Naive thymus-derived CD4-positive, alpha-beta T cell (primary cell): ENCODE measurements around the gene EPB41L4A. TPM values are rescaled to one million over a fixed set of nuclear protein-coding genes. Genes with fewer than 3 reads are reported as not detected.
"Not testable (repeated sequence)": the region's sequence is repeated elsewhere in the genome, so short reads cannot be mapped to it uniquely, and the experiment has no call there.

Source experiments
- ATAC-seq: fragments of 150-1000 bp; cut with Tn5 transposase; 2 replicates; pipeline ENCODE4 v1.10.0; 2021; ENCODE audit warnings: mild to moderate bottlenecking, moderate library complexity
- CTCF ChIA-PET: fragments of 350-600 bp; sonication (Branson Sonifier 250); formaldehyde crosslinking; loops from one replicate; lab custom pipeline; 2021; ENCODE audit warnings: antibody characterized with exemption; lab: Charles Lee
- POLR2A ChIA-PET: fragments of 350-600 bp; sonication (Branson Sonifier 250); formaldehyde crosslinking; loops from one replicate; lab custom pipeline; 2021; ENCODE audit warnings: antibody characterized with exemption, inconsistent platforms; lab: Charles Lee
- DNase-seq, 9 donors: peaks; one replicate each; pipeline versions ENCODE4 v3.0.0 to v3.0.0-alpha.2; 2020 to 2022; ENCODE audit warnings: mixed read lengths in 1 of 9
- H3K27ac ChIP-seq: one replicate; pipeline ENCODE4 v1.7.0; 2013; ENCODE audit warnings: mild to moderate bottlenecking, low read depth, low read length, moderate library complexity
- H3K27me3 ChIP-seq, 2 donors: one replicate each; pipeline ENCODE4 v1.7.0; 2013; ENCODE audit warnings: low read length in 2 of 2, mild to moderate bottlenecking in 2 of 2, moderate library complexity in 2 of 2; ENCODE audit not compliant: control insufficient read depth in 2 of 2, insufficient read depth in 2 of 2
- H3K36me3 ChIP-seq, 3 experiments: 1 replicate in 2 of 3; 2 replicates in 1 of 3; pipeline ENCODE4 v1.7.0; 2013; ENCODE audit warnings: low read length in 3 of 3, mild to moderate bottlenecking in 3 of 3, moderate library complexity in 1 of 3; ENCODE audit not compliant: insufficient read depth in 3 of 3, control insufficient read depth in 2 of 3
- H3K4me1 ChIP-seq, 2 donors: one replicate each; pipeline ENCODE4 v1.7.0; 2013; ENCODE audit warnings: low read length in 2 of 2, mild to moderate bottlenecking in 2 of 2, moderate library complexity in 1 of 2; ENCODE audit not compliant: control insufficient read depth in 2 of 2, insufficient read depth in 2 of 2
- H3K4me3 ChIP-seq: 2 replicates; pipeline ENCODE4 v1.7.0; 2013; ENCODE audit warnings: mild to moderate bottlenecking, low read length
- H3K9me3 ChIP-seq, 3 experiments: 1 replicate in 2 of 3; 2 replicates in 1 of 3; pipeline ENCODE4 v1.7.0; 2013; ENCODE audit warnings: low read length in 3 of 3; ENCODE audit not compliant: control insufficient read depth in 2 of 3
- H3K27ac Mint-ChIP-seq, 9 donors: one replicate each; pipeline ENCODE4 v1.8.0; 2020 to 2022; ENCODE audit warnings: mixed read lengths in 9 of 9, mild to moderate bottlenecking in 8 of 9, moderate library complexity in 5 of 9, inconsistent platforms in 2 of 9
- H3K27me3 Mint-ChIP-seq, 5 donors: one replicate each; pipeline ENCODE4 v1.8.0; 2021 to 2022; ENCODE audit warnings: mixed read lengths in 5 of 5, mild to moderate bottlenecking in 1 of 5
- H3K36me3 Mint-ChIP-seq, 5 donors: one replicate each; pipeline ENCODE4 v1.8.0; 2020 to 2022; ENCODE audit warnings: mixed read lengths in 5 of 5, mild to moderate bottlenecking in 3 of 5, inconsistent platforms in 1 of 5
- H3K4me1 Mint-ChIP-seq, 7 donors: one replicate each; pipeline ENCODE4 v1.8.0; 2020 to 2022; ENCODE audit warnings: mixed read lengths in 7 of 7, mild to moderate bottlenecking in 3 of 7, inconsistent platforms in 1 of 7
- H3K4me3 Mint-ChIP-seq, 10 donors: one replicate each; pipeline ENCODE4 v1.8.0; 2020 to 2022; ENCODE audit warnings: mild to moderate bottlenecking in 10 of 10, mixed read lengths in 10 of 10, moderate library complexity in 6 of 10, inconsistent platforms in 2 of 10
- H3K9me3 Mint-ChIP-seq, 11 donors: one replicate each; pipeline ENCODE4 v1.8.0; 2020 to 2022; ENCODE audit warnings: mixed read lengths in 11 of 11, mild to moderate bottlenecking in 4 of 11, inconsistent platforms in 1 of 11, moderate library complexity in 1 of 11
- intact Hi-C, 2 donors: fragments of 100-400 bp; cut with micrococcal nuclease; formaldehyde crosslinking; loops; one replicate each; pipeline ENCODE4 v1.15.1; 2023
- polyA plus RNA-seq, 2 donors: library from polyadenylated mRNA; unstranded; fragments of 300-500 nt; fragmentation: Illumina TruSeq; gene quantifications; one replicate each; pipeline ENCODE4 v1.2.3, GENCODE V29; 2021
- total RNA-seq, 6 experiments: library from RNA in 5 of 6; stranded (reverse) in 5 of 6; gene quantifications; 1 replicate in 5 of 6; 2 replicates in 1 of 6; pipeline ENCODE4 v1.2.3 and lab custom pipeline; 2021 to 2026

EPB41L4A gene
- total and polyA plus RNA-seq, 7 experiments from 2014 or later, result 0.17 to 1.7 (median 0.96) TPM; not detected in 1

DNA sequence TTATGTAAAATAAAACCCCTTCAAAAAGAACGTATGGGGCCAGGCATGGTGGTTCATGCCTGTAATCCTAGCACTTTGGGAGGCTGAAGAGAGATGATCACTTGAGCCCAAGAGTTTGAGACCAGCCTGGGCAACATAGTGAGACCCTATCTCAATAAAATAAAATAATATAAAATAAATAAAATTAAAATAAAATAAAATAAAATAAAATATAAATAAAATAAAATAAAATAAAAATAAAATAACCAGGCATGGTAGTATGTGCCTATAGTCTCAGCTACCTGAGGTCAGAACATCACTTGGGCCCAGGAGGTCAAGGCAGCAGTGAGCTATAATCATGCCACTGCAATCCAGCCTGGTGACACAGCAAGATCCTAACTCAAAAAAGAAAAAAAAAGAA lies 185.1 kb downstream of the EPB41L4A start:
- POLR2A ChIA-PET, result no interaction called here
- DNase-seq, result no peak
- H3K4me1 Mint-ChIP-seq, result no peaks in the 10 kb centered on the region
- Histone ChIP-seq H3K27ac (no peak overlapping the region), H3K36me3 (no peaks in the 10 kb centered on the region), H3K4me1 (no peaks in the 10 kb centered on the region), H3K27me3 (no peaks in the 10 kb centered on the region), H3K9me3 (no peaks in the 10 kb centered on the region), H3K4me3 (no peak overlapping the region)
- H3K9me3 Mint-ChIP-seq, result no peaks in the 10 kb centered on the region
- H3K27ac Mint-ChIP-seq, result no peak overlapping the region
- H3K27me3 Mint-ChIP-seq, result peaks cover 3 to 9% (median 5%) of the 10 kb centered on the region in 5 donors
- no peak for ATAC-seq
- H3K4me3 Mint-ChIP-seq, result no peak overlapping the region
- no peaks in the 10 kb centered on the region for H3K36me3 Mint-ChIP-seq
- intact Hi-C loops, result no loop called here
- CTCF ChIA-PET, result no interaction called here

DNA sequence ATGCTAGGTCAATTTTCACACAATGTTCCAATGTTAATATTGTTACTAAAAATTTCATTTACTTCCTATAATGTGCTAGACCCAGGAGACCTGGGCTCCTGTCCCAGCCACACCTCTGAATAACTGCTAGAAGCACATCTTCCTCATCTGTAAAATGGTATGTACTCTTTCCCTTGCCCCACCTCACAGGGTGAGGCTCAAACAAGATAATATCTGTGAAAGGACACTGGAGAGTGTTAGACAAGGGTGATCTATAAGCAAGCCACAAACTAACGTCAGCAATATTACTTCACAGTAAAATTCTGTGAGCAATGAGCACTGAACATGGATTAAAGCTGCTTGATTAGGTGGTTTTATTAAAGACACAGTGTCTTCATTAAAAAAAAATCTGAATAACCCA lies 186.4 kb downstream of the EPB41L4A start:
- H3K36me3 ChIP-seq, result no peaks in the 10 kb centered on the region
- POLR2A ChIA-PET, result no interaction called here

DNA sequence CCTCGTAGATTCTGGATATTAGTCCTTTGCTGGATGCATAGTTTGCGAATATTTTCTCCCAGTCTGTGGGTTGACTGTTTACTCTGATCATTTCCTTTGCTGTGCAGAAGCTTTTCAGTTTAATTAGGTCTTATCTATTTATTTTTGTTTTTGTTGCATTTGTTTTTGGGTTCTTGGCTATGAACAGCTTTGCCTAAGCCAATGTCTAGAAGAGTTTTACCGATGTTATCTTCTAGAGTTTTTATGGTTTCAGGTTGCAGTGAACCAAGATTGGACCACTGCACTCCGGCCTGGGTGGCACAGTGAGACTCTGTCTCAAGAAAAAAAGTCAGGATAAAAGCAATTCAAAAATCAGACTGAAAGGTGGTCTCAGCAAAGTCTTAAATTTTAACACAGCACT lies 188.5 kb downstream of the EPB41L4A start:
- Histone ChIP-seq H3K27ac (no peak overlapping the region), H3K4me1 (no peaks in the 10 kb centered on the region), H3K27me3 (no peaks in the 10 kb centered on the region), H3K9me3 (no peaks in the 10 kb centered on the region), H3K4me3 (no peak overlapping the region), H3K36me3 (no peaks in the 10 kb centered on the region)
- no peaks in the 10 kb centered on the region for H3K4me1 Mint-ChIP-seq
- intact Hi-C loops, result no loop called here
- no peak for ATAC-seq
- DNase-seq, result no peak
- H3K4me3 Mint-ChIP-seq, result no peak overlapping the region
- peaks cover 0 to 4% (median 0%) of the 10 kb centered on the region in 5 donors for H3K27me3 Mint-ChIP-seq
- no peak overlapping the region for H3K27ac Mint-ChIP-seq
- H3K9me3 Mint-ChIP-seq, result no peaks in the 10 kb centered on the region
- ChIA-PET CTCF (no interaction called here), POLR2A (no interaction called here)
- H3K36me3 Mint-ChIP-seq, result no peaks in the 10 kb centered on the region

More for the DNA sequence above, 186.4 kb downstream of the EPB41L4A start:
- no peak overlapping the region for H3K4me3 Mint-ChIP-seq
- H3K27ac Mint-ChIP-seq, result no peak overlapping the region
- Histone ChIP-seq H3K27ac (no peak overlapping the region), H3K27me3 (no peaks in the 10 kb centered on the region), H3K4me1 (no peaks in the 10 kb centered on the region), H3K4me3 (no peak overlapping the region), H3K9me3 (no peaks in the 10 kb centered on the region)
- H3K27me3 Mint-ChIP-seq, result peaks cover 2 to 7% (median 5%) of the 10 kb centered on the region in 5 donors
- ATAC-seq (no peak), DNase-seq (no peak)
- intact Hi-C loops, result no loop called here
- no peaks in the 10 kb centered on the region for H3K4me1 Mint-ChIP-seq
- H3K9me3 Mint-ChIP-seq, result no peaks in the 10 kb centered on the region
- no peaks in the 10 kb centered on the region for H3K36me3 Mint-ChIP-seq
- CTCF ChIA-PET, result no interaction called here

DNA sequence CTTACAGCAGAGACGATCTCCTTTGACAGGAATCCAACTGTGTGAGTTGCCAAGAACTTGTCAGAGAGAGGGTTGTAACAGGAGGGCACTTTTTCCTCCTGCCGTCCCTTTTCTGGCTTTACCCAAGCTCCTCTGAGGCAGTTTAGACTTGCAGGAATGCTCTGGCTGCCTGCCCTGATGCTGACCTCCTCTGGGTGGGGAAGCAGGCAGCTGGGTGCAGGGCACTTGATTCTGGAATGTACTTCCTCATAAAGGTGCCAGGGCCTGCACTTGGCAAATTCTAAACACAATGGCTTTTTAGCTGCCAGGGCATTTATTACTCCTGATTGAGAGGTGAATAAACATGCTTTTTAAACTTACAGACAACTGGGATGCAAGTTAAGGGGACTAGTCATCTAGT lies 190.4 kb downstream of the EPB41L4A start:
- CTCF ChIA-PET, result no interaction called here
- H3K27ac ChIP-seq, result no peak overlapping the region
- POLR2A ChIA-PET, result no interaction called here
- no peaks in the 10 kb centered on the region for H3K9me3 Mint-ChIP-seq
- no peak overlapping the region for H3K4me3 ChIP-seq
- no peaks in the 10 kb centered on the region for H3K4me1 ChIP-seq
- no peaks in the 10 kb centered on the region for H3K9me3 ChIP-seq
- no peak overlapping the region for H3K4me3 Mint-ChIP-seq
- intact Hi-C loops, result no loop called here
- H3K36me3 ChIP-seq, result no peaks in the 10 kb centered on the region
- peaks cover 0 to 4% (median 0%) of the 10 kb centered on the region in 5 donors for H3K27me3 Mint-ChIP-seq
- H3K27ac Mint-ChIP-seq, result no peak overlapping the region
- no peaks in the 10 kb centered on the region for H3K27me3 ChIP-seq
- ATAC-seq (no peak), DNase-seq (no peak)
- no peaks in the 10 kb centered on the region for H3K4me1 Mint-ChIP-seq
- H3K36me3 Mint-ChIP-seq, result no peaks in the 10 kb centered on the region

DNA sequence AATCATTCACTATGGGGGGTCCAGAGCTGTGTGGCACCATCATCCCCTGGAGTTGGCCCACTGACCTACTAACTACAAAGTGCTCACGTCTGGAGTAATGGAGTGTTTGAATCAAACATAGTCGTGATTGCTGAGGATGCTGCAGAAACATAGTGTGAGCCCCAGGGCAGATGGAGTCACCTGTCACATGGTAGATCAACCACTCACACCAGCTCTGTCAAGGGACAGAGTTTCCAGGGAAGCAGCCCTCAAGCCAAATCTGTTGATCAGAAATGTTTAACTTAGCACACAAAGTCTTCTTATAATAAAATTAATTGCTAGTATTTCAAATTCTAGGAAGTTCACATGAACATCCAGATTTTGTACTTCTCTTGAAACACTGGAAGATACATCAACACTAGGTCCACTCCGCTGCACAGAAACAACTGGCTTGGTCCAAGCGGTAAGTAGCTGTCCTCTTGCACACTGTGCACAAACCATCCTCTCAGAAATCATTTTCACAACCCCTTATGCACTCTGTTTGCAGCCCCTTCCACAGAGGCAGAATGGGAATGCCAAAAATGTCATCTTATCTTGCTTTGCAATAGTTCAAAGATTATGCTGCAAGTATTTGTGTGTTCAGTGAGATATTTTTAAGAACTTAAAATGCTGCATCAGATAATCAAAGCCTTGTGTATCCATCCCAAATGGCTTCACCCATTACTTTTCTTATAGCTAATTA lies 191.0 kb downstream of the EPB41L4A start:
- H3K4me1 Mint-ChIP-seq, result no peaks in the 10 kb centered on the region
- POLR2A ChIA-PET, result no interaction called here

DNA sequence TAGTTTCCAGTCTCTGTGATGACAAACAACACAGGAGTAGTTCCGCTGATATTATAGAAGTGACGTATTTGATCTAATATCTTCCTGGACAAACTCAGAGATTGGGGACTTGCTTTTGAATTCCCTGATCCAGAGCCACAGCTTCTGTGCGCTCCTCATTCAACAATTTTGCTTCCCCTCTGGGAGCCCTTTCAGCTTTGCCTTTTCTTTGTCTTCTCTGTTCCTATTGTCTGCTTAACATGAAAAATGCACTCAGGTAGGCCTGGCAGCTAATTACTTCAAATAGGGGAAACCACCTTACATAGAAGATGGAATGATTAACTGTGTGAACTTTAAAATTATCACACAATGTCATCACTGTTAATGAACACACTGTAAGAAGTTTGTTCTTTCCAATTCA lies 192.9 kb downstream of the EPB41L4A start:
- Histone ChIP-seq H3K4me3 (no peak overlapping the region), H3K36me3 (no peaks in the 10 kb centered on the region), H3K4me1 (no peaks in the 10 kb centered on the region), H3K27ac (no peak overlapping the region), H3K27me3 (no peaks in the 10 kb centered on the region), H3K9me3 (no peaks in the 10 kb centered on the region)
- POLR2A ChIA-PET, result no interaction called here
- no peak overlapping the region for H3K4me3 Mint-ChIP-seq
- CTCF ChIA-PET, result no interaction called here
- no peak overlapping the region for H3K27ac Mint-ChIP-seq
- no peaks in the 10 kb centered on the region for H3K36me3 Mint-ChIP-seq
- no peak for ATAC-seq
- H3K4me1 Mint-ChIP-seq, result no peaks in the 10 kb centered on the region
- intact Hi-C loops, result no loop called here
- H3K27me3 Mint-ChIP-seq, result peaks cover 5 to 15% (median 5%) of the 10 kb centered on the region in 5 donors
- H3K9me3 Mint-ChIP-seq, result no peaks in the 10 kb centered on the region
- DNase-seq, result no peak

More for the DNA sequence above, 191.0 kb downstream of the EPB41L4A start:
- H3K9me3 Mint-ChIP-seq, result no peaks in the 10 kb centered on the region
- DNase-seq (no peak), ATAC-seq (no peak)
- no peaks in the 10 kb centered on the region for H3K4me1 ChIP-seq
- CTCF ChIA-PET, result no interaction called here
- H3K36me3 ChIP-seq, result no peaks in the 10 kb centered on the region
- H3K4me3 ChIP-seq, result no peak overlapping the region
- no peaks in the 10 kb centered on the region for H3K27me3 ChIP-seq
- H3K27ac ChIP-seq, result no peak overlapping the region
- H3K4me3 Mint-ChIP-seq, result no peak overlapping the region
- peaks cover 4 to 8% (median 4%) of the 10 kb centered on the region in 5 donors for H3K27me3 Mint-ChIP-seq
- no peaks in the 10 kb centered on the region for H3K9me3 ChIP-seq
- intact Hi-C loops, result no loop called here
- H3K27ac Mint-ChIP-seq, result no peak overlapping the region
- no peaks in the 10 kb centered on the region for H3K36me3 Mint-ChIP-seq

DNA sequence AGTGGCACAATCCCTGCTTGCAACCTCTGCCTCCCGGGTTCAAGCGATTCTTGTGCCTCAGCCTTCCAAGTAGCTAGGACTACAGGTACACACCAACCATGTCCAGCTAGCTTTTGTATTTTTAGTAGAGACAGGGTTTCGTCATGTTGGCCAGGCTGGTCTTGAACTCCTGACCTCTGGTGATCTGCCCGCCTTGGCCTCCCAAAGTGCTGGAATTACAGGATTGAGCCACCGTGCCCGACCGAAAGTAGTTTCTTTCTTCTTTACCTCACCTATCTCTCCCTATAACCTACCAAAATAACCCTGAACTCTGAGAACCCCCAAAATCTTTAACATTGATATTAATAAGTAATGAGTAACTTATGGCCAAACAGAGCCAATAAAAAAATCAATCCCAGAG lies 196.1 kb downstream of the EPB41L4A start:
- H3K9me3 ChIP-seq, CTCF ChIA-PET, POLR2A ChIA-PET, H3K36me3 Mint-ChIP-seq, H3K4me3 ChIP-seq, H3K27me3 ChIP-seq, ATAC-seq, H3K9me3 Mint-ChIP-seq, H3K27ac ChIP-seq, DNase-seq, intact Hi-C loops, H3K4me1 Mint-ChIP-seq, H3K36me3 ChIP-seq, H3K4me3 Mint-ChIP-seq, H3K27ac Mint-ChIP-seq, H3K4me1 ChIP-seq: not testable (repeated sequence)
- peaks cover 5 to 23% (median 13%) of the 10 kb centered on the region in 5 donors for H3K27me3 Mint-ChIP-seq
